Osteocyte (in vitro differentiated cells): ENCODE measurements around the gene CYP2R1. TPM values are rescaled to one million over a fixed set of nuclear protein-coding genes. Genes with fewer than 3 reads are reported as not detected.

ENCODE experiments used
- DNase-seq: peaks from one replicate; pipeline ENCODE4 v3.0.0; 2021; ENCODE audit warnings: mixed read lengths; ENCODE audit not compliant: unreplicated experiment; ENCODE audit errors: extremely low spot score
- H3K27ac Mint-ChIP-seq: one replicate; pipeline ENCODE4 v1.8.0; 2021; ENCODE audit warnings: mild to moderate bottlenecking, mixed read lengths; ENCODE audit not compliant: unreplicated experiment
- H3K27me3 Mint-ChIP-seq: one replicate; pipeline ENCODE4 v1.8.0; 2021; ENCODE audit warnings: mixed read lengths; ENCODE audit not compliant: unreplicated experiment
- H3K36me3 Mint-ChIP-seq: one replicate; pipeline ENCODE4 v1.8.0; 2021; ENCODE audit warnings: mixed read lengths; ENCODE audit not compliant: unreplicated experiment
- H3K4me1 Mint-ChIP-seq: one replicate; pipeline ENCODE4 v1.8.0; 2021; ENCODE audit warnings: mixed read lengths; ENCODE audit not compliant: unreplicated experiment
- H3K4me3 Mint-ChIP-seq: one replicate; pipeline ENCODE4 v1.8.0; 2021; ENCODE audit warnings: mild to moderate bottlenecking, moderate library complexity, mixed read lengths; ENCODE audit not compliant: unreplicated experiment
- H3K9me3 Mint-ChIP-seq: one replicate; pipeline ENCODE4 v1.8.0; 2021; ENCODE audit warnings: mixed read lengths; ENCODE audit not compliant: unreplicated experiment
- CTCF ChIP-seq: fragments of 200-600 bp; sonication (generic); IDR thresholded peaks from 2 replicates; pipeline ENCODE4 v1.5.0; 2021; ENCODE audit warnings: antibody characterized with exemption, mild to moderate bottlenecking, moderate library complexity
- total RNA-seq: library from RNA; stranded (reverse); gene quantifications from 2 replicates; pipeline ENCODE4 v1.2.1, GENCODE V29; 2021

CYP2R1 gene
- total RNA-seq, 1 donor from 2014 or later = 6.4 TPM

GRCh38 chr11:14905104-14906033 lies 13.3 kb upstream of the CYP2R1 start:
- DNase-seq = no peak
- no peaks in the 10 kb centered on the region for H3K36me3 Mint-ChIP-seq
- no peak overlapping the region for H3K27ac Mint-ChIP-seq
- H3K27me3 Mint-ChIP-seq = peaks cover 24% of the 10 kb centered on the region
- TF ChIP-seq CTCF = no peak
- no peak overlapping the region for H3K4me3 Mint-ChIP-seq
- H3K4me1 Mint-ChIP-seq = peaks cover 2% of the 10 kb centered on the region
- H3K9me3 Mint-ChIP-seq = no peaks in the 10 kb centered on the region

- peaks cover 19% of the 10 kb centered on the region for H3K27me3 Mint-ChIP-seq
- no peaks in the 10 kb centered on the region for H3K36me3 Mint-ChIP-seq
- no peak for DNase-seq
- peaks cover 2% of the 10 kb centered on the region for H3K4me1 Mint-ChIP-seq
- TF ChIP-seq CTCF = peak; percentile 36
- no peaks in the 10 kb centered on the region for H3K9me3 Mint-ChIP-seq
- no peak overlapping the region for H3K4me3 Mint-ChIP-seq
- no peak overlapping the region for H3K27ac Mint-ChIP-seq
These were observed 12.7 kb upstream of the CYP2R1 start for GRCh38 chr11:14904745-14905103.

- H3K27ac Mint-ChIP-seq = no peak overlapping the region
- H3K4me3 Mint-ChIP-seq = no peak overlapping the region
- H3K36me3 Mint-ChIP-seq = no peaks in the 10 kb centered on the region
- no peak for DNase-seq
- no peak for TF ChIP-seq CTCF
- peaks cover 2% of the 10 kb centered on the region for H3K4me1 Mint-ChIP-seq
- H3K27me3 Mint-ChIP-seq = peaks cover 3% of the 10 kb centered on the region
- no peaks in the 10 kb centered on the region for H3K9me3 Mint-ChIP-seq
These were observed 10.8 kb upstream of the CYP2R1 start for GRCh38 chr11:14902650-14903350.

- DNase-seq = no peak
- no peak for TF ChIP-seq CTCF
- Mint-ChIP-seq H3K36me3 (no peaks in the 10 kb centered on the region), H3K27ac (no peak overlapping the region), H3K4me3 (no peak overlapping the region), H3K9me3 (no peaks in the 10 kb centered on the region), H3K4me1 (peaks cover 2% of the 10 kb centered on the region), H3K27me3 (peaks cover 9% of the 10 kb centered on the region)
These were observed 6.9 kb upstream of the CYP2R1 start for GRCh38 chr11:14898906-14899305.

- no peak for TF ChIP-seq CTCF
- Mint-ChIP-seq H3K27me3 (peaks cover 12% of the 10 kb centered on the region), H3K4me3 (no peak overlapping the region), H3K9me3 (no peaks in the 10 kb centered on the region), H3K4me1 (peaks cover 2% of the 10 kb centered on the region), H3K27ac (no peak overlapping the region), H3K36me3 (no peaks in the 10 kb centered on the region)
- DNase-seq = no peak
These were observed 6.3 kb upstream of the CYP2R1 start for GRCh38 chr11:14898355-14898754.
